ENCODE data around the gene SEMA3D.

SEMA3D gene

GRCh38 chr7:85154282-85154937 lies 32.4 kb downstream of the SEMA3D start:
- Histone ChIP-seq H3K4me3 (ENCODE audit: low read length) (no peak overlapping the region), H3K9ac (ENCODE audit: low read length) (no peak overlapping the region), H3K36me3 (replicated peaks; ENCODE audit: low read depth, low read length) (no peaks in the 10 kb centered on the region), H3K27ac (ENCODE audit: low read length) (no peak overlapping the region), H3K27me3 (ENCODE audit: low read depth, low read length) (no peaks in the 10 kb centered on the region), H3K4me2 (ENCODE audit: low read length) (no peak overlapping the region), H3K9me3 (ENCODE audit: insufficient read depth, low read length) (no peaks in the 10 kb centered on the region), H4K20me1 (ENCODE audit: insufficient read depth, low read length) (no peaks in the 10 kb centered on the region), H3K4me1 (ENCODE audit: low read length) (peaks cover 2% of the 10 kb centered on the region; the same call in 1 of the 2 replicates), H3K79me2 (ENCODE audit: low read length) (no peaks in the 10 kb centered on the region), H2AFZ (ENCODE audit: low read depth, low read length) (no peak overlapping the region)
- TF ChIP-seq EZH2phosphoT487 (IDR thresholded peaks at IDR 0.05; ENCODE audit: low read depth) (no peak), CTCF (IDR thresholded peaks at IDR 0.05; ENCODE audit: low read depth, low read length) (no peak)

- H2AFZ ChIP-seq (ENCODE audit: low read depth, low read length): no peak overlapping the region
- no peak overlapping the region for H3K9ac ChIP-seq (ENCODE audit: low read length)
Observed at GRCh38 chr7:85153715-85154114, 33.1 kb downstream of the SEMA3D start.

GRCh38 chr7:85150624-85151023 lies 36.2 kb downstream of the SEMA3D start:
- H3K9ac ChIP-seq (ENCODE audit: low read length): no peak overlapping the region
- no peaks in the 10 kb centered on the region for H3K27me3 ChIP-seq (ENCODE audit: low read depth, low read length)
- H3K4me1 ChIP-seq (ENCODE audit: low read length): no peaks in the 10 kb centered on the region
- no peak overlapping the region for H3K27ac ChIP-seq (ENCODE audit: low read length)
- H2AFZ ChIP-seq (ENCODE audit: low read depth, low read length): no peak overlapping the region
- no peaks in the 10 kb centered on the region for H3K9me3 ChIP-seq (ENCODE audit: insufficient read depth, low read length)
- H3K79me2 ChIP-seq (ENCODE audit: low read length): no peaks in the 10 kb centered on the region
- H3K4me2 ChIP-seq (ENCODE audit: low read length): no peak overlapping the region
- TF ChIP-seq EZH2phosphoT487 (IDR thresholded peaks at IDR 0.05; ENCODE audit: low read depth) (no peak), CTCF (IDR thresholded peaks at IDR 0.05; ENCODE audit: low read depth, low read length) (no peak)
- no peaks in the 10 kb centered on the region for H3K36me3 ChIP-seq (replicated peaks; ENCODE audit: low read depth, low read length)
- no peaks in the 10 kb centered on the region for H4K20me1 ChIP-seq (ENCODE audit: insufficient read depth, low read length)
- no peak overlapping the region for H3K4me3 ChIP-seq (ENCODE audit: low read length)

More at GRCh38 chr7:85153715-85154114, 33.1 kb downstream of the SEMA3D start:
- no peak overlapping the region for H3K4me3 ChIP-seq (ENCODE audit: low read length)
- no peaks in the 10 kb centered on the region for H3K79me2 ChIP-seq (ENCODE audit: low read length)
- no peaks in the 10 kb centered on the region for H3K9me3 ChIP-seq (ENCODE audit: insufficient read depth, low read length)
- no peak overlapping the region for H3K27ac ChIP-seq (ENCODE audit: low read length)
- H4K20me1 ChIP-seq (ENCODE audit: insufficient read depth, low read length): no peaks in the 10 kb centered on the region
- H3K27me3 ChIP-seq (ENCODE audit: low read depth, low read length): no peaks in the 10 kb centered on the region
- no peak overlapping the region for H3K4me2 ChIP-seq (ENCODE audit: low read length)
- H3K36me3 ChIP-seq (replicated peaks; ENCODE audit: low read depth, low read length): no peaks in the 10 kb centered on the region
- H3K4me1 ChIP-seq (ENCODE audit: low read length): no peaks in the 10 kb centered on the region
- no peak for TF ChIP-seq EZH2phosphoT487 (IDR thresholded peaks at IDR 0.05; ENCODE audit: low read depth)
- no peak for TF ChIP-seq CTCF (IDR thresholded peaks at IDR 0.05; ENCODE audit: low read depth, low read length)

GRCh38 chr7:85144771-85145170 lies 42.1 kb downstream of the SEMA3D start:
- Histone ChIP-seq H3K4me2 (ENCODE audit: low read length) (no peak overlapping the region), H3K36me3 (replicated peaks; ENCODE audit: low read depth, low read length) (no peaks in the 10 kb centered on the region), H2AFZ (ENCODE audit: low read depth, low read length) (no peak overlapping the region), H3K9ac (ENCODE audit: low read length) (no peak overlapping the region), H3K27ac (ENCODE audit: low read length) (no peak overlapping the region), H3K4me1 (ENCODE audit: low read length) (no peaks in the 10 kb centered on the region), H3K9me3 (ENCODE audit: insufficient read depth, low read length) (no peaks in the 10 kb centered on the region), H4K20me1 (ENCODE audit: insufficient read depth, low read length) (no peaks in the 10 kb centered on the region), H3K4me3 (ENCODE audit: low read length) (no peak overlapping the region), H3K27me3 (ENCODE audit: low read depth, low read length) (no peaks in the 10 kb centered on the region), H3K79me2 (ENCODE audit: low read length) (no peaks in the 10 kb centered on the region)
- no peak for TF ChIP-seq EZH2phosphoT487 (IDR thresholded peaks at IDR 0.05; ENCODE audit: low read depth)
- TF ChIP-seq CTCF (IDR thresholded peaks at IDR 0.05; ENCODE audit: low read depth, low read length): no peak
